CD4-positive, alpha-beta T cell treated with Interleukin-2 at 100 ng/mL for 4 hours (primary cell): ENCODE data around the gene FADS3.

Experiments
- DNase-seq: peaks from one replicate; pipeline ENCODE4 v3.0.0-alpha.2; 2020; ENCODE audit warnings: low spot score

FADS3 gene

DNA sequence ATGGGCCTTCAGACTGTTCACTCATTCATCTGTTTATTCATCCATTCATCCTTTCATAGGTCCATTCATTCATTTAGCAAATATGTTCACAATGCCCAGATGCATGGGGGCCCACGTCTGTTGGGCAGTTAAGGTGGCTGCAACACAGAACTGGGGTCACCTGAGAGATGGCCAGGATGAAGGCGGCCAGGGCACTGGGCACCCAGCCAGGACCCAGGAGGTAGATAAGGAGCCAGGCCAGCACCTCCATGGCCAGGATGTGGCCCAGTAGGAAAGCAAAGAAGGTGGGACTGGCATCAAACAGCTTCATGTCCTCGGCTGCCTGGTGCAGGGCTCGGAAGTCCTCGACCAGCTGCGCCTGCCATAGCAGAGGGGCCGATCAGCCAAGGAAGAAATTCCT, 12.2 kb downstream of the FADS3 start:
- no peak for DNase-seq

DNA sequence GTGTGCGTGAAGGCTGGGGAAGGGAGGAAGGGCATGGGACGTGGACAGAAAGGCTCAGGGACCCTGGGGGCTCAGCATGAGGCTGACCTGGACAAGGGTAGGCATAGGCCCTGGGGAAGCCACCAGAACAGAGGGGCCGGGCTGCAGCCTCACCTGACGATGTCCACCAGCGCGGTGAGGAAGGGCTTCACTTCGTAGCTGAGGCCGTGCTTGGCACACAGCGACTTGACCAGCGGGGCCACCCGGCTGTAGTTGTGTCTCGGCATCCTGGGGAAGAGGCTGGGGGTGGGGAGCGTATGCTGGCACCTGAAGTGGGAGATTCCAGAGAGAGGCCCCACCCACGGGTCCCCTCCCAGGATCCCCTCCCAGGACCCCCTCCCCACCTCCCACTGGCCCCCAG, 15.6 kb downstream of the FADS3 start:
- DNase-seq, result no peak

DNA sequence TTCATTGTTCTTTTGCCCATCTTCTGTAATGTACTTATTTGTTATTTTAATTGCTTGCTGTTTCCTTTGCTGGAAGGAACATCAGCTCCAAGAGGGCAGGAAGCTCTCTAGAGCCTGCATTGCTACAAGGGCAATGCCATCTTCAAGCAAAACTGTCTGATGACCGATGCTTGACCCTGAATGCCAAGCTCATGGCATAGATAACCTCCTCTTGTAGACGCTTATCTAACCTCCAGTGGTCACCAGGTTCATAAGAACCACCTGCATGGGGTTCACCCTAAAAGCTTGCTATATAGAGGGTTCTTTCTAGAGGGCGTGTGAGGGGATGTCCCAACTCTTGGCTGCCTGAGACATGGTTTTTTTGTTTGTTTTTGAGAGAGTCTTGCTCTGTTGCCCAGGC, 16.5 kb downstream of the FADS3 start:
- no peak for DNase-seq

DNA sequence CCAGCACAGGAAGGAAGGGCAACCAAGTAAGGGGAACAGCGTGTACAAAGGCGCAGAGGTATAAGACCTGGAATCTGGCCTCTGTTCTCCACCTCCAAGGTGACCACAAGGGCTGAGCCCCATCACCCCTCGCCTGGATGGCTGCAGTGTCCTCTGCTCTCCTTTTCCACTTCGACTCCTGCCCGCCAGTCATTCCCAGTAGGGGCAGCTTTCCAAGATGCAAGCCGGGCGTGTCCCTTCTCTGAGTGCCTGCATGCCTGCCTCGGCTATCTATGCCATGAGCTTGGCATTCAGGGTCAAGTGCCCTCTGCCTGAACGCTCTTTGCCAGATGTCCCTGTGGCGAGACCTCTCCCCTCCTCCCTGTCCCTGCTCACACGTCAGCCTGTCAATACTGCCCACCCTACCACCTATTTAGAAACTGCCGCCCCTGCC, 17.0 kb downstream of the FADS3 start:
- no peak for DNase-seq

DNA sequence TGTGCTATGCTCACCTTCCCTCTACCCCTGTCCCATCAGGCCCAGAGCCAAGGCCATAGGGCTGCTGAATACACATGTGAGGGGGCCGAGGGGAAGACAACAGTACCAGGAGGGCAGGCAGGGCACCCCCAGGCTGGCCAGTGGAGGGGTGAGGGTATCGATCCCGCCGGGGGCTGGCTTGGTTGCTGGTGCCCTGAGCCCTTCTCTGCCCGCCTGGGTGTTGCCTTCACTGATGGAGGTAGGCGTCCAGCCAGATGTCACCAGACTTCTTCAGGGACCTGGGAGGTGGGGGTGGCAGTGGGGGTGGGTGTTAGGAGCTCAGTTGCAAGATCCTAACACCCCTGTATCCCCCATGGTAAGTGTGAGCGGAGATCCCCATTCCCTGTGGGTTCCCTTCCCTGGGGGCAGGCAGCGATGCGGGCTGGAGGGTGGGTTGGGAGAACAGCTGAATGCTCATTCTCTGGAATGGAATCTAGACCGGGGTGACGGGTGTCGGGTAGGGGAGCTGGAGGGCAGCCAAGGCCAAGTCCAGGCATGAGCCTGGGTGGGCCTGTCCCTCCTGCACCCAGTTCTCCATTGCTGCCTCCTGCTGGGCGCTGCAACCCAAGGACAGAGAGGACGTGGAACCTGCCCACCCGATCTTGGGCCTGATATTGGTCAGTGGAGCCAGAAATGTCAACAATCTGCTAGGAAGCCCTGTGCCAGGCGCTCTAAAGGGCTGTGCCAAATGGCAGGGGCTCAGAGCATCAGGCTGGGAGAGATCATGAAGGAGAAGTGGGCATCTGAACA, 17.6 kb downstream of the FADS3 start:
- DNase-seq, result no peak

DNA sequence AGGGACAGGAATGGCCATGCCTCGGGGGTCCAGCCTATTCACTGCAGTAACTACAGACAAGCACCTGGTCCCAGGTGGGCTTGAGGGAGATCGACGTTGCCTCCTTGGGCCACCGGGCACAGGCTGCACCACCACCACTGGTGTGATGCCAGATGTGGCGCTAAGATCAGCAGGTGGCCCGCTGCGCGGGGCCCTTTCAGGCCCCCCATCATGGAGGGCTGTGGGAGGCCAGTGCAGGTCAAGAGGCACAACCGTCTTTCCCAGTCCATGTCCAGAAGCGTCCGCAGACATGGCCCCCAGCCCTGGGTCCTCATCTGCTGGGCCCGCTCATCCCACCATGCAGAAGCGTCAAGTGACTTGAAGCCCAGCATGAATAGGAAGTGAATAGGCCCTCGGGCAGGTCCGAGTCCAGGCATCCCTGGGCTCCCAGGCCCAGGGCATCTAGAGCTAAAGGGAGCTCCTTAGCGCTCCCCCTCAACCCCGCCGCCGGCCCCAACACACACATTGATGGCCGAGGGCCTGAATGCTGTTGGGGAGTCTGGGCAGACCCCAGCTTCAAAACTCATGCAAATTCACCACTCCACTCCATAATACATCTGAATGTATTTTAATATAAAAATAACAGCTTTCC, 18.3 kb downstream of the FADS3 start:
- DNase-seq, result no peak

DNA sequence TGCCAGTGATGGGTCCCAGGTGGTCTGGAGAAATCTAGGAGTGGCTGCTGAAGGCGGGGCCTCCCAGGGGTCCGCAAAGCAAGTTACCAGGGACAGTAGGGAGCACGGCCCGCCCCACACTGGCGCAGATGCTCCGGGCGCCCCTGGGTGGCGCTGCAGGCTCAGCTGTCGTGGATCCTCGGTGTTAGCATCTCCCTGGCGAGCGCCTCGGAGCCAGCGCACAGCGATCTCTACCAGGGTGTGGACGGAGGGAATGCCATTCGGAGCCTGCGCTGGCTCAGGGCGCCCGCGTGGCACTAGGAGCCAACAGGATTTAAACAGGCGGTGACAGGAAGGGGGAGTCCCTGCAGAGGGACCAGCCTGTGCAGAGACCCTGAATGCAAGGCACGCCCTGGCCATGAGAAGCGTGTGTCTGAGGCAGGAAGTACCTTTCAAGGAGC, 20.2 kb downstream of the FADS3 start:
- DNase-seq, result peak; percentile 44

DNA sequence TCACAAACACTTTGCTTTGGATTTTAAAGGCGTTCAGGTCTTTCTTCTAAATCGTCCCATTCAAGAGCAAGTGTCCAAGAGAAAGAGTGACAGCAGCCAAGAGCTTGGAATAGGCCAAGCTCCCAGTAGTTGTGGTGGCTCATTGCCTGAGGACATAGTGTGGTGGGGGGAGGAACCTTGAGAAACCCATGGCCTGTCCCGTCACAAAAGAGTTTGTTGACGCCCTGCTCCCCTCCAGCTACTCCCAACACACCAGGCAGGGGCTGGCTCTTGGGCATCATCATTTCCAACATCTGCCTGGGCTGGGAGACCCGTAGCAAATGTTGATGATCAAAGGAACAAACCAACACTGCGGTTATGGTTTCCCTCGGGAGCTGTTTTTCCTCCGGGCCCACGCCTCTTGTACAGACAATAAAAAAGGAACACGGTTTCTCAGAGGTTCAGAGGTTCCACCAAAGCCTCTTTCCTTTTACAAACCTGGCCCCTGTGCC, 20.8 kb downstream of the FADS3 start:
- DNase-seq, result no peak

DNA sequence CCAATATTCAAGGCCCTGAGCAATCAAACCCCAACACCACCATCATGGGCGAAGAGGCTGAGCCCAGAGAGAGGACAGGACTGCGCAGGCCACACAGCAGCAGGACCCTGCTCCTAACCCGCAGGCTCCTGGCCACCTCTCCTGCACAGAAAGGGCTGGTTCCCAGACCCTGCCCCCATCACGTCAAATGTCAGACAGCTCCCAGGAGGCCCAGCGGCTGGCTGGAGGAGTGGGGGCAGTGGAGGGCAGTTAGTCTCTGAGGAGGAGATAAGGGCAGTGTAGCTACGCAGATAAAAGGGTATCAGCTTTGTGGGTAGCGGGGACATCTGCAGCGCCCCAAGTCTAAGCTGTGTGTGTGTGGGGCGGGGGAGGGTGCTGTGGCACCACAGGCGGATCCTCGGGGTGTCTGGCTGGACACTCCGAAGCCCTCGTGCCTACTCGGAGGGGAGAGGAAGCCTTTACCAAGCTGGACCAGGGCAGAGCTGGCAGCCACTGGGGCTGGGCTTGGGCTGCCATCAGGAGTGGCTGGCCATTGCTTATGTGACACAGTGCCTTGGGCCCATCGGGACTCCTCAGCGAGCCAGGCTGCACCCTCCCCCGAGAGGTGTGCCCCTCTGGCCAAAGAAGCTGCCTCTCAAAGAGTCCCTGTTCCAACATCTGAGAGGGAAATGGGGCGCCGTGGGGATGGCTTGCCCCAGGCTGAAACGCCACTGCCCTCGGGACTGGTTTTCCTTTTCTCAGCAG, 21.5 kb downstream of the FADS3 start:
- no peak for DNase-seq

DNA sequence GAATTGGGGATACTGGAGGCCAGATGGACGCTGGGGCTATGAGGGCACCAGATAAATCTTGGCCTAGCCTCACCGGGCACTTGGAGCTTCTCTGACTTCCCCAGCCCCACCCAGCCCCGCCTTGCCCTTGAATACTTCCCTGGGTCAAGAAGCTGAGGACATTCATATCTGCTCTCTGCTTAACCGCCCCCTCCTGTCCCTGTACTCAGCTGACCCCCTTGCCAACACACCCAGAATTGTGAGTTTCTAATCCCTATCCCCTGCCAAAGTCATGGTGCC, 22.0 kb downstream of the FADS3 start:
- no peak for DNase-seq

DNA sequence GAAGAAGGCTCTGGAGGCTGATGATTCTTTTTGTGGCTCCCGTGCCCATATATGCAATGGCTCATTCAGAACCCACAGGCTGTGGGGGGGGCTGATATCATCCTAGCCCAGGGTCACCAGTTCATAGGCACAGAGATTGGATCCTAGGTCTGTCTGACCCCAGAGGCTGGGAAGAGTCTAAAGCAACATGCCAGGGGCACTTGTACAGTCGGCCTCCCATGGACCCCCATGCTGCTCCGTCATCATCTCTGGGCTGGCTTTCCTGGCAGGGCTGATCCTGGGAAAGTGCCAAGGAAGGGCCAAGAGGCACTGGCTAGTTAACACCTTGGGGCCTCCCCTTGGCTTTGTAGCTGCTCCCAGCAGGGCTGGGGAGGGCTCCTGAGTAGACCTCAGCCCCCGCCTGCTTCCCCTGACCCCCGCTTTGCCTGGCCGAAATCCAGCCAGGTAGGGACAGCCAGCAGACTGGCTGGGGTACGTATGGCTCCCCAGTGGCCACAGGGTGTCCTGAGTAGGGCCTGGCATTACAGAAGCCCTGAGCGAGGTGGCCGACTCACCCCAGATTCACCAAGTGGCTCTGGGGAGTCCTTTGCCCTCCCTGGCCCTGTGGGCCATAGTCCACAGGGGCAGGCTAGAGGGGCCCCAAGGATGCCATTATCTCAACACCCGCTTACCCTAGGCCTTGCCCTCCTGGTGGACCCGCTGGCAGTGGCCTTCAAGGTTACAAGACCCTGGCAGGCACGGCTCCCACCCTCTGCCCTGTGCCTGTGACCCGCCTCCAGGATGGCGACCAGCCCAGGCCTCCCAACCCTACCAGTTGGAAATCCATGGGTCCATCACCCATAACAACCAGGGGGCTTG, 22.5 kb downstream of the FADS3 start:
- DNase-seq, result no peak

DNA sequence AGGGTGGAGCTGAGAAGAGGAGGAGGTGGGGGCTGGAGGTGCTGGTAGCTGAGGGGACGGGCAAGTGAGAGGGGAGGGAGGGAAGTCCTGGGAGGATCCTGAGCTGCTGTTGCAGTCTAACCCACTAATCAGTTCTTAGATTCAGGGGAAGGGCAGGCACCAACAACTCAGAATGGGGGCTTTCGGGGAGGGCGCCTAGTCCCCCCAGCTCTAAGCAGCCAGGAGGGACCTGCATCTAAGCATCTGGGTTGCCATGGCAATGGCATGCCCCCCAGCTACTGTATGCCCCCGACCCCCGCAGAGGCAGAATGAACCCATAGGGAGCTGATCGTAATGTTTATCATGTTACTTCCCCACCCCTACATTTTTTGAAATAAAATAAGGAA, 24.4 kb downstream of the FADS3 start:
- no peak for DNase-seq

DNA sequence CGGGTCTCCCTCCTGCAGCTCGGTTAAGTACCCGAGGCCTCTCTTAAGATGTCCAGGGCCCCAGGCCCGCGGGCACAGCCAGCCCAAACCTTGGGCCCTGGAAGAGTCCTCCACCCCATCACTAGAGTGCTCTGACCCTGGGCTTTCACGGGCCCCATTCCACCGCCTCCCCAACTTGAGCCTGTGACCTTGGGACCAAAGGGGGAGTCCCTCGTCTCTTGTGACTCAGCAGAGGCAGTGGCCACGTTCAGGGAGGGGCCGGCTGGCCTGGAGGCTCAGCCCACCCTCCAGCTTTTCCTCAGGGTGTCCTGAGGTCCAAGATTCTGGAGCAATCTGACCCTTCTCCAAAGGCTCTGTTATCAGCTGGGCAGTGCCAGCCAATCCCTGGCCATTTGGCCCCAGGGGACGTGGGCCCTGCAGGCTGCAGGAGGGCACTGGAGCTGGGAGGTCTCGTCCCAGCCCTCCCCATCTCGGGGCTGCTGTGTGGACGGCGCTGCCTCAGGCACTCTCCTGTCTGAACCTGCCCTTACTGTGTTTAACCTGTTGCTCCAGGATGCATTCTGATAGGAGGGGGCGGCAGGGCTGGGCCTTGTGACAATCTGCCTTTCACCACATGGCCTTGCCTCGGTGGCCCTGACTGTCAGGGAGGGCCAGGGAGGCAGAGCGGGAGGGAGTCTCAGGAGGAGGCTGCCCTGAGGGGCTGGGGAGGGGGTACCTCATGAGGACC, 25.0 kb downstream of the FADS3 start:
- no peak for DNase-seq

DNA sequence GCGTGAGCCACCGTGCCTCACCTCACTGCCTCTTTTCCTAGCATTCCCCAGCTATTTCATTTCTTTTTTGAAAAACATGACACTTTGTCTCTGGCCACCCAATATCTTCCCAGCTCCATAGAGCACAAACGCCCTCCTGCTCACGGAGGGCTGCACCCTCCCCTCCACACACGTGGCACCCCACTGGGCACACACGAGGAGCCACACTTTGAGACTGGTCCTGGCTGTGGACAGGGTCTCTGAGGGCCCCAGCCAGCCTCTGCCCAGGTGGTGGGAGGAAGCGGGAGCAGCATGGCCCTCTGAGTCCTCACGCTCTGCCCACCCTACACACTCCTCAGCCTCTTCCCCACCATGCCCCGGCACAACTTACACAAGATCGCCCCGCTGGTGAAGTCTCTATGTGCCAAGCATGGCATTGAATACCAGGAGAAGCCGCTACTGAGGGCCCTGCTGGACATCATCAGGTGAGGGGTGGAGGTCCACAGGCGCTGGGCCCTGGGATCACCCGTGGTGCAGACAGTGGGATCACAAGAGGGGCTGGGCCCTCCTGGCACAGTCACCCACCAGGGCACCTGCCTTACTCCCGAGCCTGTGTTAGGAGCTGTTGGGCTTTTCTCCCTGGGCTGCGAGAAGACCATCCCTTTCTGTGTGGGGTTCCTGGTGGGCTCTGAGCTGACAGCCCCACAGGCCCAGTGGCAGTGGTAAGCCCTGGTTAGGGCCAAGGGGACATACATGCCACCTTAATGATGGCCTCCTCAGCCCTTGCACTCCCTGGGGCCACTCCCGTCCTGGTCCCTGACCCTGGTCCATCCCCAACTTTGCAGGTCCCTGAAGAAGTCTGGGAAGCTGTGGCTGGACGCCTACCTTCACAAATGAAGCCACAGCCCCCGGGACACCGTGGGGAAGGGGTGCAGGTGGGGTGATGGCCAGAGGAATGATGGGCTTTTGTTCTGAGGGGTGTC, 26.2 kb downstream of the FADS3 start:
- no peak for DNase-seq

DNA sequence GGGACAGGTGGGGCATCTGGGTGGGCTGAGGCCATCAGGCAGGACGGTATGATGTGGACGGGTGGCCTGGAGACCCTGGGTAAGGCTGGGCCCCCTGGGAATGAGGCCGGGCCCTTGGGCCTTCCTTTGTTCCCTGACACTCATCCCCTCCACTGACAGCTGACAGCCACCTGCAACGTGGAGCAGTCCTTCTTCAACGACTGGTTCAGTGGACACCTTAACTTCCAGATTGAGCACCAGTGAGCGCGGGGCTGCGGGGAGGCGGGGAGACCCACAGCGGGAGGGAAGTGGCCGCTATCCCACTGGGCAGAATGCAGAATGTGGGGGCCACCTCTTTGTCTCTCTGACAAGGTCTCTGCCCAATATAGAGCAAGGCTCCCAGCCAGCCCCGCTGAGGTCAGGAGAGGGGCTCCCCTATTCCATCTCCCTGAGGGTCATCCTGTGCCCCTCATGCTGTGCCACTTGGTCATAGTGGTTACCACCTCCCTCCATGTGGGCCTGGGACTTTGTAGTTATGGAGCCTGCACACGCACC, 27.7 kb downstream of the FADS3 start:
- DNase-seq, result no peak

DNA sequence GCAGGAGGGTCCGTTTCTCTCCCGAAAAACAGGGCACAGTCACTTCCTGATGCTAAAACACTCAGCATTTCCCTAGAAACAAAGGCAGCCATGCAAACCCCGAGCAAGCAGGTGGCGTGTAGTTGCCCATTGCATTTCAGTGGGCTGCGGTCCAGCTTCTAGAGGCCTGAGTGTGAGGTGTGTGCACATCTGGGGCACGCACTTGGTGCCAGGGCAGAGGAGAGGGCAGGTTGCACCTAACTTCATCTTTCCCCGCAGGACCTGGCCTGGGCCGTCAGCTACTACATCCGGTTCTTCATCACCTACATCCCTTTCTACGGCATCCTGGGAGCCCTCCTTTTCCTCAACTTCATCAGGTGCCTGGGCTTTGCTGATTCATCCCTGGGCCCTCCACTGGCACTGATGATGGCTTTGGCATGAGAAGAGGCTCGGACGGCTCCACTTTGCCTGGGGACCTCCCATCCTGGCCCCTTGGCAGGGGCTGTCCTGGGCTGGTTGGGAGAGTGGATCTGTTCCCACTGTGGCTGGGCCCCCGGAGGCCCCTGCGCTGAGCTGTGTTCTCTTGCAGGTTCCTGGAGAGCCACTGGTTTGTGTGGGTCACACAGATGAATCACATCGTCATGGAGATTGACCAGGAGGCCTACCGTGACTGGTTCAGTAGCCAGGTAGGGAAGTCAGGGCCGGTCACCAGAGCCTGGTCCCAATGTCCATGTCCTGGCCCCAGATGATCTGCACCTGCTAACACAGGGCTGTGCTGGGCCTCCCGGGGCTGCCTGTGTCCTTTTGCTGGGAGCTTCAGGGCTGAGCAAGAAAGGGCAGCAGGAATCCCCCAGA, 28.4 kb downstream of the FADS3 start:
- DNase-seq, result no peak

DNA sequence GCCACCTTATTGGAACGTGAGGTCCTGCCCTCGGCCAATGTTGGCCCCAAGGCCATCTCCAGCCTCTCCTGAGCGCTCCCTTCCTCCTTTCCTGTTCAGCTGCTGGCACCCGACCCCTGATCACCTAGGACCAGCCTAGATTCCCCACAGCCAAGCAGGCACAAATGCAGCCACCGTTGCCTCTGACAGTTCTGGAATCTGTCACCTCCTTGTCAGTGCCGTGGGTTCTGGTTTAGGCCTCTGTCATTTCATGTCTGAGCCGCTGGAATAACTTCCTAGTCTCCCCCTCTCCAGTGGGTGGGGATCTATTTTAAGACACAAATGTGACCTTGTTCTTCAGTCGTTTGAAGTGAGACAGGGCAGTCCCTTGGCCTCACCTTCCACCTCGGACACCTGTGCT, 29.7 kb downstream of the FADS3 start:
- DNase-seq, result no peak

DNA sequence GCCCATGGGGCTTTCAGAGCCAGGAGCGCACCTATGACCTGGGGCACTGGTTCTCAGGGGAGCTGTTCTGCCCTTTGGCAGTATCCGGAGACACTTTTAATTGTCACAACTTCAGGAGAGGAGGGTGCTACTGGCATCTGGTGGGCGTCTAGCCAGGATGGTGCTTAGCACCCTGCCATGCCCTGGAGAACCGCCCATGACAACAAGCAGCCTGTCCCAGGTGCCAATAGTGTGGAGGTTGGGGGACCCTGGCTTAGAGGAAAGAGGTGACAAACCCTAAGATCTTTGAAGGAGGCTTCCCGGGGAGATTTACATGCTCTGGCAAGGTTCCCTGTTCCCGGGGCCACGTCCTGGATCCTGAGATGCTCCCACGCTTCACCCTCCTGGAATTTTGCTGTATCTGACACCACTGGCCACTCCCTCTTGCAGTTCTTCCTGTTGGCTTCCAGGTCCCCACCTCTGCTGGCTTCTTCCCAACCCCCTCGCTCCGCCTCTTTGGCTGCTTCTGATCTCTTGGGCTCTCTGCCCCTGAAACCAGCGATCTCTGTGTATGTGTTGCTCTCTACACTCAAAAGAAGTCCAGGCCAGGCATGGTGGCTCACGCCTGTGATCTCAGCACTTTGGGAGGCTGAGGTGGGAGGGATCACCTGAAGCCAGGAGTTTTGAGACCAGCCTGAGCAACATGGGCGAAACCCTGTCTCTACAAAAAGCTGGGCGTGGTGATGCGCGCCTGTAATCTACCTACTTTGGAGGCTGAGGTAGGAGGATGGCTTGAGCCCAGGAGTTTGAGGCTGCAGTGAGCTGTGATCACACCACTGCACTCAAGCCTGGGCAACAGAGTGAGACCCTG, 31.1 kb downstream of the FADS3 start:
- no peak for DNase-seq
